ENCODE results near the gene ABCC8. TPM values are rescaled to one million over a fixed set of nuclear protein-coding genes. Genes with fewer than 3 reads are reported as not detected.

Gene ABCC8
- total RNA-seq, 1 experiment from 2014 or later, result 0.55 TPM

DNA sequence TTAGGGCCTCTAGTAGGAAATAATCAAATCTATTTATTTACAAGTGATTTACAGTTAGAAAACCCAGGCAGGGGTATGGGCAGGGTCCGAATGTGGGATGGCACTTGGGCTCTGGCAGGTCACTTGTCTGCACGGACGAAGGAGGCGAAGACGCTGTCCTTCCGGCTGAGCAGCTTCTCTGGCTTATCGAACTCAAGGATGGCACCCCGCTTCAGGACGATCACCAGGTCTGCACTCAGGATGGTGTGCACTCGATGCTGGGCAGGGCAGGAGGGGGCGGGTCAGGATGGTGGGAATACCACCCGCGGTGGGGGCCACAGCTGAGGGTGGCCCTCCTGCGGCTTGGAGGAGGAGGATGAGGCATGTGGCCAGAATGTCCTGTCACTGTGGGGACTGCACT is 83.8 kb downstream of the ABCC8 start:
- no peak overlapping the region for H3K4me3 ChIP-seq (ENCODE audit: insufficient read depth, low read depth, low read length)
- H3K27me3 ChIP-seq (ENCODE audit: control insufficient read depth, insufficient read depth, low read length), result peaks cover 12% of the 10 kb centered on the region; the same call in 1 of the 2 replicates
- peak; percentile 29 for DNase-seq
- no peaks in the 10 kb centered on the region for H3K36me3 ChIP-seq (replicated peaks; ENCODE audit: control insufficient read depth, insufficient read depth, low read length)

DNA sequence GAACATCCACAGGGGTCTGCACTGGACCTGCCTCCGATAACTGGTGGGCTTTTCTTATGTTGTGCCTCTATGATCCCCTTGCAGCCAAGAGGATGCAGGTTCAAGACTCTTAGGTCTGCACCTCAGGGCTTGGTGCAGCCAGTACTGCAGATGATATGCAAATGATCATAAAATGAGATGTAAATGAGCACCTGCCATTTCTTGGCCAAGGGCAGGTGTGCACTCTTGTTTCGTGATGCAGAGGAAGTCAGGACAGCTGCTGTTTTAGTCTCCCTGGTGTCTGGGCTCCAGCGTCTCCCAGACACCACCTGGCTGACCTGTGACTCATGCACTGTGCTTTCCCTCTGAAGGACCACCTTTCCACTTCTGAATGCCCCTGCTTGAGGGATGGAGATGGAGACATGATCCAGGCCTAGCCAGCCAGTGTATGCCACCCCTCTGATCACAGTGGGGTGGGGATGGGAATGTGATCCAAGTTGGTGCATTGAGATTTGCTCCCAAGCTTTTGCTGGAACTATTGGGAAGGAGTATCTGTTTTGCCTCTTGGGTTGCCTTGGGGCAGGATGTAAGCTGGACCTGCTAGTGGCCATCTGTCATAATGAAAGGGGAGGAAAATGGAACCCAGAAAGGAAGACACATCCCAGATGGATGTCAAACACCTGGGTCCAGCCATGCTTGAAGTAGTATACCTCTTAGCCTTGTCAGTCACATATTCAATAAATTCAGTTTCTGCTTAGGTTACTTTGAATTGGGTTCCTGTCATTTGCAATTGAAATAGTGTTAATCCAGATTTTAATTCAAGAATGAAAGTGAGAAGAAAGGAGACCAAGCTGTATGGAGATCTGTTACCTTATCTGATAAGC is 84.9 kb downstream of the ABCC8 start:
- Histone ChIP-seq H3K27me3 (ENCODE audit: control insufficient read depth, insufficient read depth, low read length) (peaks cover 12% of the 10 kb centered on the region; the same call in 1 of the 2 replicates), H3K4me3 (ENCODE audit: insufficient read depth, low read depth, low read length) (no peak overlapping the region), H3K36me3 (replicated peaks; ENCODE audit: control insufficient read depth, insufficient read depth, low read length) (no peaks in the 10 kb centered on the region)
- DNase-seq, result peak; percentile 16

DNA sequence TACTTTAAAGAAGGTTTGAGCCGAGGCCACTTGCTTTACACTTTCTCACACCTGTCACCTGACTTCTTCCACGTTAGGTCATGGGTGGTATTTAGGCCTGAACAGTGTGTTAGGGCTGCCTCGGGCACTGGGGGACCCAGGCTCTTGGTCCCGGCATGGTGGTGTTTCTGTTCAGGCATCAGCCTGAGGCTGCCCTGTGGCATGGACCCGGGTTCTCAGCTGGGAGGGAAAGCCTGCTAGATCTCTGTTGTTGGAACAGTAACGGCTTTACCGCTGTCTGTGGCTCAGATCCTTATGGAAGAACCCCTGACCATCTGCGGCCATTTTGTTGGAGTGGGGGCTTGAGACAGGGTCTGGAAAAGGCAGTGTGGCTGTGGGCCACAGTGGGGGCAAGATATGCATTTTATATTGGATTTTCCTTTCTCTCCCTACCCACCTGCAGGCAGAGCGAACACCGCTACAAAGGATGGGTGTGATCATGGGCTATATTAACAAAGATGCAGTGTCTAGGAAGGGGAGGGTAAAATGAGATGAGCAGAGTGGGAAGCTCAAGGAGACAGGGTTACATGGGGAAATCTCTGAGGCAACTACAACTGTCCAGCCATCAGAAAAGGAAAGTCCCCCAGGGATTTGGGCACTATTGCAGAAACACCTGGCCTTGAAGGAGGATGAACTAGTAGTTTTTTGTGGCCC is 86.5 kb downstream of the ABCC8 start:
- peak overlapping the region; percentile 50; the same call in 1 of the 2 replicates for H3K4me3 ChIP-seq (ENCODE audit: insufficient read depth, low read depth, low read length)
- no peaks in the 10 kb centered on the region for H3K36me3 ChIP-seq (replicated peaks; ENCODE audit: control insufficient read depth, insufficient read depth, low read length)
- H3K27me3 ChIP-seq (ENCODE audit: control insufficient read depth, insufficient read depth, low read length), result peaks cover 12% of the 10 kb centered on the region; the same call in 1 of the 2 replicates
- DNase-seq, result peak; percentile 50

DNA sequence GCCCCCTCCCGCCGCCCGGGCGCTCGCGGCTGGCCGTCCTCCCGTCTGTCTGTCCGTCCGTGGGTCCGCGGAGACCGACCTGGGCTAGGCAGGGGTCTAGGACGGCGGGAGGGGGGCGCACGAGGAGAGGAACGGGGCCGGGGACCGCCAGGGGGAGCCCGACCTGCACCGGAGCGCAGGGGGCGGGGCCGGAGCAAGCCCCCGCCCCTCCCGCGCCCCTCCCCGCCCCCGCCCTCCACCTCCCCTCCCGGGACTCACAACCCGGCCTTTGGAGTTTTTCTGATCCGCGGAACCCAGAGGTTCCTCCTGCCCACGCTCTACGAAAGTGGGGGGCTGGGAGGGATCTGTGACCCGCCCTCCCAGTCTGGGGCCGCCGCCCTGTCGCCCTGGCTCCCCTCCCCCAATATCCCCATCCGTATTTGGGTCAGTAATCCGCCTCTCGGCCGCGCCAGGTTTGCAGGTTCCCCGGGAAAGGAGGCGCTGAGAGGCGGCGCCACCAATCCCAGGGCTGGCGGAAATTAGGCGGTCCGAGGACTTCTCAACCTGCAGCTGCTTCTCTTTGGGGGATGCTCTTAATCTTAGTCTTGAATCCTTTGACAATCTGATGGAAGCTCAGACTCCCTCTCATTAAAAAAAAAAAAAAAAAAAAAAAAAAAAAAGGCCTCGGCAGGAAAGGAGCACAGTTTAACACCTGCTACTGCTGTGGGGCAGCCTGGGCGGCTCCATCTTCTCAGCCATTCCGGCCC is 87.3 kb downstream of the ABCC8 start:
- no peaks in the 10 kb centered on the region for H3K36me3 ChIP-seq (replicated peaks; ENCODE audit: control insufficient read depth, insufficient read depth, low read length)
- peaks cover 12% of the 10 kb centered on the region; the same call in 1 of the 2 replicates for H3K27me3 ChIP-seq (ENCODE audit: control insufficient read depth, insufficient read depth, low read length)
- H3K4me3 ChIP-seq (ENCODE audit: insufficient read depth, low read depth, low read length), result peak overlapping the region; percentile 50
- peak; percentile 99 for DNase-seq

DNA sequence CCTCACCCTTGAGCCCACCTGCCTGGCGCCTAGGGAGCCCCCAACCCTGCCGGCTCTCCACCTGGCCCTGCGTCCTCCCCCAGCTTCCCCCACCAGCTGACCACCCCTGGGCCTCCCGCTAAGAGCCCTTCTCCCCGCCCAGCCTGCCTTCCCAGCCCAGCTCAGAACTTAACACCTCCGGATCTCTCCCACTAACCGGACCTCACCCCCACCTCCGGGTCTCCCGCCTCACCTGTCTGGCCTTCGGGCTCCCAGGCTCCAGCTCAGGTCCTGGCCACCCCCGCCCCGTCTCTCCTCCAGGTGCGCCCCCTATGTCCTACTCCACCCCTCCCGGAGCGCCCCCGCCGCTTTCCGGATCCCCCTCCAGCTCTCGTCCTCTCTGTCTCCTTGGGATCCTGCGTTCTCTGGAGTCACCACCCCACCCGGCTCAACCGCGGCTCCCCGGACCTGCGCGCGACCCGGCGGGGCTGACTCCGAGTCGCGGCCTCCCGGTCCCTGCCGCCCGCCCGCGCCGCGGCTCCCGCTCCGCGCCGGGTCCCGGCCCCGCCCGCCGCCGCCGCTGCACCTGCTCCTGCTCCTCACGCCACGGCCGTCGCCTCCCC is 87.9 kb downstream of the ABCC8 start, which contains the start of gene KCNJ11:
Gene KCNJ11 (minus strand): TSS at position 51 of the 602 bp plus-strand sequence. CDS start 568 bp downstream, outside the sequence.
- peak within 1 kb of the TSS; percentile 50 for H3K4me3 ChIP-seq (ENCODE audit: insufficient read depth, low read depth, low read length)
- H3K36me3 ChIP-seq (replicated peaks; ENCODE audit: control insufficient read depth, insufficient read depth, low read length), result no peaks in the 10 kb centered on the region
- DNase-seq, result peak; percentile 88
- H3K27me3 ChIP-seq (ENCODE audit: control insufficient read depth, insufficient read depth, low read length), result peaks cover 12% of the 10 kb centered on the region; the same call in 1 of the 2 replicates

DNA sequence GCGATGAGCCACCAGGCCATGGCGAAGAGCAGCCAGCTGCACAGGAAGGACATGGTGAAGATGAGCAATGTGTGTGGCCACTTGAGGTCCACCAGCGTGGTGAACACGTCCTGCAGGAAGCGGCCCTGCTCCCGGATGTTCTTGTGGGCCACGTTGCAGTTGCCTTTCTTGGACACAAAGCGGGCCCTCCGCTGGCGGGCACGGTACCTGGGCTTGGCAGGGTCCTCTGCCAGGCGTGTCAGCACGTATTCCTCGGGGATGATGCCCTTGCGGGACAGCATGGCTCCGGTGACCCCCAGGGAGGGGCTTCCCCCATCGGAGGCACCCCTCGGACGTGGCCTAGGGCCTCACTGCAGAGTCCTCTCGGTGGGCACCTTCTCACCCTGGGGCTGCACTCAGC is 88.8 kb downstream of the ABCC8 start:
- H3K27me3 ChIP-seq (ENCODE audit: control insufficient read depth, insufficient read depth, low read length), result peaks cover 12% of the 10 kb centered on the region; the same call in 1 of the 2 replicates
- no peaks in the 10 kb centered on the region for H3K36me3 ChIP-seq (replicated peaks; ENCODE audit: control insufficient read depth, insufficient read depth, low read length)
- no peak overlapping the region for H3K4me3 ChIP-seq (ENCODE audit: insufficient read depth, low read depth, low read length)
- no peak for DNase-seq

DNA sequence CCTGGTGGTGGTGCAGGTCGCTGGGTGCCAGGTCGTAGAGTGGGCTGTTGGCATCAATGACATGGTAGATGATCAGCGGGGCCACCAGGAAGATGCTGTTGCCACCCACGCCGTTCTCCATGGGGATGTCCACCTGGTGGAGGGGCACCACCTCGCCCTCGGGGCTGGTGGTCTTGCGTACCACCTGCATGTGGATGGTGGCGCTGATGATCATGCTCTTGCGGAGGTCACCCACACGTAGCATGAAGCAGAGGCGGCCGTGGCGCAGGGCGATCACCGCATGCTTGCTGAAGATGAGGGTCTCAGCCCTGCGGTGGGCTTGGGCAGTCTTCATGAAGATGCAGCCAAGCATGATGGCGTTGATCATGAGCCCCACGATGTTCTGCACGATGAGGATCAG is 89.4 kb downstream of the ABCC8 start:
- Histone ChIP-seq H3K27me3 (ENCODE audit: control insufficient read depth, insufficient read depth, low read length) (peaks cover 12% of the 10 kb centered on the region; the same call in 1 of the 2 replicates), H3K4me3 (ENCODE audit: insufficient read depth, low read depth, low read length) (no peak overlapping the region), H3K36me3 (replicated peaks; ENCODE audit: control insufficient read depth, insufficient read depth, low read length) (no peaks in the 10 kb centered on the region)
- DNase-seq, result no peak

DNA sequence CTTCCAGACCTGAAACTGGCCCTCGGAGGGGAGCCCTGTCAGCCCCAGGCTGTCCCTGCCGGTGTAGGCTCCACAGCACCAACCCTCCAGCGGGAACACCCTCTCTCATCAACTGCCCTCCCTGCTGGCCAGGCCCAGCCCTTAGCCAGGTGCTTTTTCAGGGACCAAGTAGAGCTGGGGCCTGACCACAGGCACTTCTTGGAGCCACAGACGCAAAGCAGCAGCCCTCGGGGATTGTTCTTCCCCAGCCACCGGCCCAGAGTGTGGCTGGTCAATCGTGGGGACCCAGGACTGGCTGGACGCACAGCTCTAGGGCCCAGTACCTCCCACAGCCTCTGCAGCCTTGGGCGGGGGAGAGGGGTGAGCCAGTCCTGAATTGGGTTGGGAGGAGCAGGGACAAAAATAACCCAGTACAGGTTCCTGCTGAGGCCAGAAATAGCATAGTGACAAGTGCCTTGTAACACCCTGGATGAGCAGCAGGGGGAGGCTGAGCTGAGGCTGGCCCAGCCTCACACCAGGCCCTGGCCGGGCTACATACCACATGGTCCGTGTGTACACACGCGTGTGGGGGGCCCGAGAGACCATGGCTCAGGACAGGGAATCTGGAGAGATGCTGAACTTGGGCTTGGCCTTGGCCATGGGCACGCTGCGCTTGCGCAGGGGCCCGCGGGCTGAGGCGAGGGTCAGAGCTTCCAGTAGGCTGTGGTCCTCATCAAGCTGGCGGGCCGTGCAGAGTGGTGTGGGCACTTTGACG is 90.1 kb downstream of the ABCC8 start:
- peaks cover 12% of the 10 kb centered on the region; the same call in 1 of the 2 replicates for H3K27me3 ChIP-seq (ENCODE audit: control insufficient read depth, insufficient read depth, low read length)
- no peaks in the 10 kb centered on the region for H3K36me3 ChIP-seq (replicated peaks; ENCODE audit: control insufficient read depth, insufficient read depth, low read length)
- H3K4me3 ChIP-seq (ENCODE audit: insufficient read depth, low read depth, low read length), result no peak overlapping the region
- DNase-seq, result peak; percentile 83

DNA sequence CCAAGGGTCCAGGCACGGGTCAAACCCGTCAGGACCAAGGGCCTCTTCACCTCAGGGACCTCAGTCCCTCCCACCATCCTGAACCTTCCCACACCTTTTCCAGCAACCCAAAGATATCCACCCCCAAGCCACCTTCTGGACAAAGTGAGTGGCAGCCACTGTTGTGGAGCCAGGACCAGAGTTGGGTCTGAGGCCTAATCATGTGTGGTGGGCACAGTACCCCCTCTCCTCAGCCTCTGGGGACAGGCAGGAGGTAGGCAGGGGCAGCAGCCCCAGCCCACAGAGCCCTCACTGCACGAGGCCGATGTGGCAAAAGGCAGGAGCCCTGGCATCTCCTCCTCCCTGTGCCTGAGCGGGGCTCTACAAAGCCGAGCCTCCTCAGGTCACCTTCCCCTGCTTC is 90.7 kb downstream of the ABCC8 start:
- DNase-seq, result peak; percentile 17
- H3K27me3 ChIP-seq (ENCODE audit: control insufficient read depth, insufficient read depth, low read length), result peaks cover 12% of the 10 kb centered on the region; the same call in 1 of the 2 replicates
- H3K4me3 ChIP-seq (ENCODE audit: insufficient read depth, low read depth, low read length), result no peak overlapping the region
- no peaks in the 10 kb centered on the region for H3K36me3 ChIP-seq (replicated peaks; ENCODE audit: control insufficient read depth, insufficient read depth, low read length)

DNA sequence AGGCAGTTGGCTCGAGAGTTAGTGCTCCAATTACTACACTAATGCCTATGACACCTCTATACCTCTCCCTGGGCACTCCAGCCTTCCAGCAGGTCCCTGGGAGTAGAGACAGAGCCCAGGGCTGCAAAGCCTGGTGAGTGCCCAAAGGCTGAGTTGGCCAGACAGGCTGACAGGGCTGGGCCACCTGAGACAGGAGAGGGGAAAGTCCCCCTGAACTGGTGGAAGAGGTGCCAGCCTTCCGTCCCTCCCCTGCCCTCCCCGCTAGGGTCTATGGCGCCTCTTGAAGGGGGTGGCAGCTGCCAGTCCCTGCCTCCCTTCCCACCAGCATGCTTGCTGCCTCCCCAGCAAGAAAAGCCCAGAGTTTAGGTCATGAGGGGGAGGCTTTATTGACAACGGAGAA is 91.2 kb downstream of the ABCC8 start:
- DNase-seq, result no peak
- Histone ChIP-seq H3K27me3 (ENCODE audit: control insufficient read depth, insufficient read depth, low read length) (peaks cover 9% of the 10 kb centered on the region; the same call in 1 of the 2 replicates), H3K36me3 (replicated peaks; ENCODE audit: control insufficient read depth, insufficient read depth, low read length) (no peaks in the 10 kb centered on the region), H3K4me3 (ENCODE audit: insufficient read depth, low read depth, low read length) (no peak overlapping the region)

DNA sequence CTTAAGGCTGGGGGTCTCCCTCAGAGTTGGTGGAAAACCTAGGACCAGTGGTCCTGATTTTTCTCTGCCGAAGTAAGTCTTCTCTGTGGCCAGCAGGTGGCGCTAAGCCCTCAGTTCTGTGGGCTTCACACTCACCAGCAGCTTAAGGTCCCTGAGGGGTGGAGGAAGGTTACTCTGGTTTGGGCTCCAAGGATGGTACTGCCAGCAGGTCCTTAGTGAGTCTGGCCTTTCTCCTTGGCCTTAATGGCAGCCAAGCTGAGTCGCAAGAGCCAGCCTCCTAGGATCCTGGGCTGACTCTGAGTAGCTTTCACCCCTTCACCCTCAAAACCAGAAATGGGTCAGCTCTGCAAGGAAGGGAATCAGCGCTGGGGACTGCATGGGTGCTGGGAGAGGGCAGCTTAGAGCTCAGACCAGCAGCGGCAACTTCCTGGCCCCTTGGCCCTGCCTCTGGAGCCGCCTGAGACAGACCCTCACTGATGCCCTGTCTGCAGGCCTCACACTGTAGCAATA is 92.6 kb downstream of the ABCC8 start:
- Histone ChIP-seq H3K4me3 (ENCODE audit: insufficient read depth, low read depth, low read length) (no peak overlapping the region), H3K27me3 (ENCODE audit: control insufficient read depth, insufficient read depth, low read length) (peaks cover 8% of the 10 kb centered on the region; the same call in 1 of the 2 replicates), H3K36me3 (replicated peaks; ENCODE audit: control insufficient read depth, insufficient read depth, low read length) (no peaks in the 10 kb centered on the region)
- peak; percentile 77 for DNase-seq

DNA sequence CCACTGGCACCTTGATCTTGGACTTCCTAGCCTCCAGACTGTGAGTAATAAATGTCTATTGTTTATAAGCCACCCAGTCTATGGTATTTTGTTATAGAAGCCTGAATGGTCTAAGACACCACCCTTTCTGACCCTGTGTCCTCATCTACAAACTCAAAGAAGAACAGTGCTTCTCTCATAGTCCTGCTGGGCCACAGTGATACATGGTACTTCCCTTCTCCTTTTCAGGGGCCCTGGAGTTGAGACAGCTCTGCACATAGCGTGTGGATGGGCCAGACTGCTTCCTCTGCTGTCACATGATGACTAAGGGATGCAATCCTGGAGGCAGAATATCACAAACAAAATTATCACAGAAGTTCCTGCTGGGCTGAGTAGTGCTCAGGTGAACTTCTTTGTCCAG is 93.2 kb downstream of the ABCC8 start:
- DNase-seq, result no peak
- Histone ChIP-seq H3K27me3 (ENCODE audit: control insufficient read depth, insufficient read depth, low read length) (peaks cover 4% of the 10 kb centered on the region; the same call in 1 of the 2 replicates), H3K36me3 (replicated peaks; ENCODE audit: control insufficient read depth, insufficient read depth, low read length) (no peaks in the 10 kb centered on the region), H3K4me3 (ENCODE audit: insufficient read depth, low read depth, low read length) (no peak overlapping the region)

DNA sequence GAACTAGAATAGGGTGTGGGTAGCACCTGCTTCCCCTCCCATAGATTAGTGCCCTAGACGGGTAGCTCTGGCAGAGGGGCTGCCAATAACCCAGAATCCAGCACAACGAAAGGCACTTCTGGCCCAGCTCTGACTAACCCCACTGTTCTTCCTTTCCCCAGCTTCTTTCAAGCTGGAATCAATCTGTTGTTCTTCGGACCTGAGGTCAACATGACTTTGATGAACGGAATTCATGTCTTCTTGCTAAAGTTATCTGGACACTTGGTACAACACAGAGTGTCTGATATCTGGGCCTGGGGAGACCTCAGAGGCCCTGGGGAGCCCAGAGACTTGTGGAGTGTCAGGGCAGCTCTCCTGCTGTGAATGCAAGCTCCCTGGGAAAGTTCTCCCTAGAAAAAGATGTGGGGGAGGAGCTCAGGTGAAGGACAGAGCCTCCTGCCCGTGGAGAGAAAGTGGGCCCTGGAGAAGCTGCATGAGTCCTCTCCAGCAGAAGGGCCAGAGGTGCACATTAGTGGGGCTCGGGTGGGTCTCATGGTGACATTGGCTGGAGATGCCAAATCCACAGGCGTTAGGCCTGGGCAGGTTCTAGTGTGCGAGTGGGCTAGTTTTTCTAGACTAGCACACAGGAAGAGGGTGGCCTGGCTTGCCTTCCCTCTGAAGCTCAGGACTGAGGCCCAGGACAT is 94.5 kb downstream of the ABCC8 start:
- DNase-seq, result no peak
- Histone ChIP-seq H3K4me3 (ENCODE audit: insufficient read depth, low read depth, low read length) (no peak overlapping the region), H3K27me3 (ENCODE audit: control insufficient read depth, insufficient read depth, low read length) (no peaks in the 10 kb centered on the region), H3K36me3 (replicated peaks; ENCODE audit: control insufficient read depth, insufficient read depth, low read length) (no peaks in the 10 kb centered on the region)
